H9 (cell line): ENCODE data around the gene ERC2. TPM values are rescaled to one million over a fixed set of nuclear protein-coding genes. Genes with fewer than 3 reads are reported as not detected.

ENCODE experiments used
- DNase-seq: peaks from one replicate; pipeline ENCODE4 v3.0.0-alpha.2; 2017
- H2AFZ ChIP-seq: one replicate; pipeline ENCODE4 v1.6.1; 2013; ENCODE audit warnings: mild to moderate bottlenecking, low read length, control low read depth, moderate library complexity
- H2AK5ac ChIP-seq: 2 replicates; pipeline ENCODE4 v1.6.1; 2013; ENCODE audit warnings: low read length, control low read depth, mixed read lengths; ENCODE audit not compliant: insufficient read length
- H2BK120ac ChIP-seq: one replicate; pipeline ENCODE4 v1.6.1; 2013; ENCODE audit warnings: low read depth, mild to moderate bottlenecking, low read length, control low read depth, inconsistent platforms; ENCODE audit not compliant: poor library complexity, severe bottlenecking
- H2BK12ac ChIP-seq: 2 replicates; pipeline ENCODE4 v1.6.1; 2013; ENCODE audit warnings: low read length, control low read depth, mixed read lengths, low read depth; ENCODE audit not compliant: insufficient read length
- H2BK15ac ChIP-seq: 2 replicates; pipeline ENCODE4 v1.6.1; 2013; ENCODE audit warnings: low read depth, low read length, control low read depth
- H2BK20ac ChIP-seq: one replicate; pipeline ENCODE4 v1.6.1; 2013; ENCODE audit warnings: low read depth, mild to moderate bottlenecking, low read length, control low read depth, inconsistent platforms; ENCODE audit not compliant: poor library complexity, severe bottlenecking
- H2BK5ac ChIP-seq: 2 replicates; pipeline ENCODE4 v1.6.1; 2013; ENCODE audit warnings: low read length, control low read depth, mixed read lengths; ENCODE audit not compliant: insufficient read length
- H3K14ac ChIP-seq: 2 replicates; pipeline ENCODE4 v1.6.1; 2013; ENCODE audit warnings: low read length, control low read depth; ENCODE audit not compliant: insufficient read depth
- H3K18ac ChIP-seq: 2 replicates; pipeline ENCODE4 v1.6.1; 2013; ENCODE audit warnings: low read depth, mild to moderate bottlenecking, mixed read lengths, low read length, control low read depth; ENCODE audit not compliant: insufficient read length
- H3K23ac ChIP-seq: 2 replicates; pipeline ENCODE4 v1.6.1; 2013; ENCODE audit warnings: low read length, control low read depth, mixed read lengths, low read depth; ENCODE audit not compliant: insufficient read length
- H3K23me2 ChIP-seq: 2 replicates; pipeline ENCODE4 v1.6.1; 2013; ENCODE audit warnings: low read depth, mild to moderate bottlenecking, mixed read lengths, low read length, control low read depth; ENCODE audit not compliant: insufficient read length, poor library complexity, severe bottlenecking
- H3K27ac ChIP-seq: 2 replicates; pipeline ENCODE4 v1.5.1; 2013; ENCODE audit warnings: low read length, control low read depth, mixed read lengths, low read depth; ENCODE audit not compliant: insufficient read length
- H3K27me3 ChIP-seq: 2 replicates; pipeline ENCODE4 v1.6.1; 2013; ENCODE audit warnings: low read length, control low read depth, inconsistent platforms; ENCODE audit not compliant: insufficient read depth
- H3K4ac ChIP-seq: 2 replicates; pipeline ENCODE4 v1.6.1; 2013; ENCODE audit warnings: low read depth, mild to moderate bottlenecking, control low read depth, inconsistent platforms, low read length, moderate library complexity
- H3K4me1 ChIP-seq: 2 replicates; pipeline ENCODE4 v1.6.1; 2013; ENCODE audit warnings: low read length, control low read depth, inconsistent platforms; ENCODE audit not compliant: insufficient read depth
- H3K4me2 ChIP-seq: 2 replicates; pipeline ENCODE4 v1.6.1; 2013; ENCODE audit warnings: low read length, control low read depth, mixed read lengths; ENCODE audit not compliant: insufficient read length, insufficient read depth
- H3K56ac ChIP-seq: 2 replicates; pipeline ENCODE4 v1.6.1; 2013; ENCODE audit warnings: low read depth, mild to moderate bottlenecking, mixed read lengths, low read length, control low read depth; ENCODE audit not compliant: insufficient read length
- H3K79me1 ChIP-seq: 2 replicates; pipeline ENCODE4 v1.6.1; 2013; ENCODE audit warnings: low read depth, mild to moderate bottlenecking, moderate library complexity, low read length, control low read depth, inconsistent platforms; ENCODE audit not compliant: insufficient read depth, poor library complexity, severe bottlenecking
- H3K79me2 ChIP-seq: 2 replicates; pipeline ENCODE4 v1.6.1; 2013; ENCODE audit warnings: low read length, control low read depth, inconsistent platforms; ENCODE audit not compliant: insufficient read depth
- H3K9ac ChIP-seq: 2 replicates; pipeline ENCODE4 v1.6.1; 2013; ENCODE audit warnings: low read length, control low read depth, mixed read lengths; ENCODE audit not compliant: insufficient read length; ENCODE audit errors: extremely low read depth
- H3K9me3 ChIP-seq: one replicate; pipeline ENCODE4 v1.6.1; 2013; ENCODE audit warnings: low read depth, low read length, inconsistent platforms; ENCODE audit not compliant: control insufficient read depth
- H3T11ph ChIP-seq: one replicate; pipeline ENCODE4 v1.6.1; 2013; ENCODE audit warnings: mild to moderate bottlenecking, low read length, control low read depth, inconsistent platforms
- H4K20me1 ChIP-seq: one replicate; pipeline ENCODE4 v1.6.1; 2013; ENCODE audit not compliant: control insufficient read depth, insufficient read length, insufficient read depth
- H4K5ac ChIP-seq: 2 replicates; pipeline ENCODE4 v1.6.1; 2013; ENCODE audit warnings: low read depth, mild to moderate bottlenecking, mixed read lengths, low read length, control low read depth; ENCODE audit not compliant: insufficient read length
- H4K8ac ChIP-seq: replicated peaks from 2 replicates; pipeline ENCODE4 v1.6.1; 2013; ENCODE audit warnings: low read length, control low read depth, mixed read lengths, low read depth; ENCODE audit not compliant: insufficient read length
- H4K91ac ChIP-seq: 2 replicates; pipeline ENCODE4 v1.6.1; 2013; ENCODE audit warnings: low read depth, mild to moderate bottlenecking, moderate library complexity, mixed read lengths, low read length, control low read depth; ENCODE audit not compliant: insufficient read length
- H3K27ac Mint-ChIP-seq, 3 experiments: 2 replicates in 2 of 3; 3 replicates in 1 of 3; pipeline ENCODE4 v1.8.0; 2020 to 2021; ENCODE audit warnings: mixed read lengths in 3 of 3, mild to moderate bottlenecking in 1 of 3, moderate library complexity in 1 of 3
- H3K27me3 Mint-ChIP-seq: 2 replicates; pipeline ENCODE4 v1.8.0; 2021; ENCODE audit warnings: low read depth, mild to moderate bottlenecking, moderate library complexity, mixed read lengths
- H3K36me3 Mint-ChIP-seq, 3 experiments: 2 replicates in 2 of 3; 3 replicates in 1 of 3; pipeline ENCODE4 v1.8.0; 2020 to 2021; ENCODE audit warnings: low read depth in 3 of 3, mixed read lengths in 3 of 3; ENCODE audit not compliant: insufficient read depth in 1 of 3
- H3K4me1 Mint-ChIP-seq, 2 experiments: 2 replicates each; pipeline ENCODE4 v1.8.0; 2020; ENCODE audit warnings: mixed read lengths in 2 of 2
- H3K4me3 Mint-ChIP-seq, 2 experiments: 2 replicates in 1 of 2; 3 replicates in 1 of 2; pipeline ENCODE4 v1.8.0; 2020 to 2021; ENCODE audit warnings: mild to moderate bottlenecking in 2 of 2, mixed read lengths in 2 of 2, moderate library complexity in 1 of 2
- H3K9me3 Mint-ChIP-seq, 2 experiments: 2 replicates in 1 of 2; 3 replicates in 1 of 2; pipeline ENCODE4 v1.8.0; 2020; ENCODE audit warnings: mild to moderate bottlenecking in 2 of 2, mixed read lengths in 2 of 2, moderate library complexity in 1 of 2
- CTCF ChIP-seq: fragments of 200-600 bp; sonication (generic); conservative IDR thresholded peaks from 3 replicates; pipeline ENCODE4 v1.8.0; 2021; ENCODE audit warnings: antibody characterized with exemption, mild to moderate bottlenecking
- WGBS: extraction: QIAGEN DNeasy Blood & Tissue Kit; methylation state at CpG from one replicate; pipeline ENCODE4 v1.1.7; 2013; ENCODE audit warnings: missing lambda C conversion rate, low lambda C conversion rate, mixed read lengths; ENCODE audit not compliant: insufficient read length; ENCODE audit errors: extremely low coverage; 5-methylcytosine and 5-hydroxymethylcytosine counted together
- total RNA-seq: library from RNA; stranded (reverse); gene quantifications from 2 replicates; pipeline ENCODE4 v1.2.1, GENCODE V29; 2021

The ERC2 gene
- total RNA-seq, 1 experiment from 2014 or later, result 15.4 TPM

GRCh38 chr3:56207922-56208321 is 260.3 kb downstream of the ERC2 start:
- H4K5ac ChIP-seq, result no peak overlapping the region
- no peaks in the 10 kb centered on the region for H3K9me3 ChIP-seq
- Mint-ChIP-seq H3K4me1 (peaks cover 6 to 11% of the 10 kb centered on the region in 2 experiments), H3K27me3 (no peaks in the 10 kb centered on the region), H3K9me3 (peaks cover 16 to 17% of the 10 kb centered on the region in 2 experiments), H3K4me3 (no peak overlapping the region), H3K27ac (no peak overlapping the region), H3K36me3 (peaks cover 12 to 17% (median 14%) of the 10 kb centered on the region in 3 experiments)
- no peak overlapping the region for H3K4ac ChIP-seq
- peaks cover 5% of the 10 kb centered on the region; the same call in 1 of the 2 replicates for H3K4me1 ChIP-seq
- H3K9ac ChIP-seq, result no peak overlapping the region
- no peaks in the 10 kb centered on the region for H3K79me1 ChIP-seq
- H4K8ac ChIP-seq, result no peak overlapping the region
- no peak overlapping the region for H3K23ac ChIP-seq
- no peak for TF ChIP-seq CTCF
- no peaks in the 10 kb centered on the region for H3K79me2 ChIP-seq
- no CpG with 5 or more reads among the region's 4 CpGs for WGBS
- H2AFZ ChIP-seq, result no peak overlapping the region
- H3K27me3 ChIP-seq, result no peaks in the 10 kb centered on the region
- H3K23me2 ChIP-seq, result no peaks in the 10 kb centered on the region
- H2BK12ac ChIP-seq, result no peak overlapping the region
- H3K27ac ChIP-seq, result no peak overlapping the region
- H3K18ac ChIP-seq, result no peak overlapping the region
- DNase-seq, result no peak
- H3T11ph ChIP-seq, result no peak overlapping the region
- no peak overlapping the region for H2BK5ac ChIP-seq
- H4K91ac ChIP-seq, result no peak overlapping the region
- no peak overlapping the region for H2BK120ac ChIP-seq
- H2BK20ac ChIP-seq, result no peak overlapping the region
- no peak overlapping the region for H3K14ac ChIP-seq
- no peak overlapping the region for H2AK5ac ChIP-seq
- H4K20me1 ChIP-seq, result no peaks in the 10 kb centered on the region
- no peak overlapping the region for H3K56ac ChIP-seq
- no peak overlapping the region for H3K4me2 ChIP-seq
- H2BK15ac ChIP-seq, result no peak overlapping the region
